ENCODE results near the gene CDH18.

GRCh38 chr5:19532936-19533335 lies 455.1 kb downstream of the CDH18 start:
- no peak for TF ChIP-seq CTCF (IDR thresholded peaks at IDR 0.05)
- no peak for TF ChIP-seq POLR2A (IDR thresholded peaks at IDR 0.05)

Measured in uterus (tissue), 2 donors.